Measurements from ENCODE around the gene TRAF4.
A peak's percentile ranks its signal among the peaks of the same experiment; 100 is the strongest.
"Not testable (repeated sequence)": the region's sequence is repeated elsewhere in the genome, so short reads cannot be mapped to it uniquely, and the experiment has no call there.

TRAF4 gene

GRCh38 chr17:28716740-28717577 lies 26.9 kb upstream of the TRAF4 start:
- DNase-seq = peak in 1 of 2 experiments; percentile 25

- DNase-seq = peak; percentile 41 to 44
Measured at GRCh38 chr17:28717578-28718332, 26.1 kb upstream of the TRAF4 start, which contains the start of gene RAB34. Gene RAB34, minus strand, starts transcription at chr17:28717868. Its CDS starts 602 bp downstream, at chr17:28717266.

DNA sequence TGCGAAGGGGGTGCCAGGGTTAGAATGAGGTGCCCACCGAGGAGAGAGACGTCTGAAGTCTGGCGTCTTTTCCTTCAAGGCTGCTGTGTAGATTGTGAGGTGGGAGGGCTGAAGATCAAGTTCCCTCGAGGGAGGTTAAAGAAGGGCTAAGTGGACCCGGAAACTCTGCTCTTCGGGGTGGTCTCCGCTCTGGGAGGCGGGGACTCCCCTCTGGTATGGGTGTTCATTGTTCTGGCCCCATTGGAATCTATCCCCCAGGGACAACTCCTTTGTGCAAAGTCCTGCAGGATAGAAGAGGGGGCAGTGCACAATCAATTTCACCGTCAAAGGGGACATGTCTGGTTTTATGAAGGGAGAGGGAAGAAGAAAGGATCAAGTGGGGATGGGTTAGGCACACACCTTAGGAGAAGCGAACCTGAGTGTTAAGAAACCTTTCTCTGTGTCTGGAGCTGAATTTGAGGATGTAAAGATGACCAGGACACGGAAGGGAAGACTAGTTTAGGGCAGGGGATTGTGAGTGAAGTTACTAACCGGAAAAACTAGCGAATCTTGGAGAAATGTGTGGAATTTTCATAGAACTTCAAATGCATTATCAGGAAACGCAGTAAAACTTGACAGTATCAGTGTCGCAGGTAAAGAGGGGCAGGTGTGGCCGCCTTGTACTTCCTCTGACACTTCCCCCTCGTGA lies 25.3 kb upstream of the TRAF4 start:
- DNase-seq = no peak

DNA sequence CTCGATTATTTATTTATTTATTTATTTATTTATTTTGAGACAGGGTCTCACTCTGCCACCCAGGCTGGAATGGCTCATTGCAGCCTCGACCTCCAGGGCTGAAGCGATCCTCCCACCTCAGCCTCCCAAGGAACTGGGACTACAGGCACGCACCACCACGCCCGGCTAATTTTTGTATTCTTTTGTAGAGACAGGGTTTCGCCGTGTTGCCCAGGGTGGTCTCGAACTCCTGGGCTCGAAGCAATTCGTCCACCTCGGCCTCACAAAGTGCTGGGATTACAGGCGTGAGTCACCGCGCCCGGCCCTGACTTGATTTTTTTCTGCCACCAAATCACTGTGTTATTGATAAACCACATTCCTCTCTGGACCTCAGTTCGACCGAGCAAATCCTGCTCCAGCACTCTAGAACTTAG lies 24.8 kb upstream of the TRAF4 start:
- DNase-seq = no peak

DNA sequence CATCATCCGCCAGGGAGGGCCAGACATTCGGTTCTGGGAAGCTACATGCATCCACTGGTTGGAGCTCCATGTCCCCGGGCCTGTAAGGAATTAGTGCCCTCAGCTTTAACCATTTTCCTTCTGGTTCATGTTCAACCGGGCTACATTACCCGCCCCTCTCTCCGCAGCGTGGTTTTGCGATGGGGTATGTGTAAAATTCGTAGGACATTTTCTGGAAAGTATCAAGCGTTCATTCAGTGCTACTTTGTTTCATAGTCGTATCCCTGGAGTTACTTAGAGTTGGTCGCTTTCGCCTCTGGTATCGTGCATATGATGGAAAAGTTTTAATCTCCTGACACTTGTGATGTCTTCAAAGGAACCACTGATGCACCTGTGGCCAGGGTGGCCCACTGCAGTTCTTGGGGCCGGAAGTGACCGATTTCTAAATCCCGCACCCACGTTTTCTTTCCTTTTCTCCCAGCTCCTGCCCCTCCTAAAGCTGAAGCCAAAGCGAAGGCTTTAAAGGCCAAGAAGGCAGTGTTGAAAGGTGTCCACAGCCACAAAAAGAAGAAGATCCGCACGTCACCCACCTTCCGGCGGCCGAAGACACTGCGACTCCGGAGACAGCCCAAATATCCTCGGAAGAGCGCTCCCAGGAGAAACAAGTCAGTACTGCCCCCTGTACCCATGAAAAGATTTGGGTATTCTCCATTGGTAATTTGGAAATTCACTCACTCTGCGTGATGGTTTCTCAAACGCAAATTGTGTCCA lies 23.4 kb upstream of the TRAF4 start:
- peak; percentile 33 to 37 for DNase-seq

DNA sequence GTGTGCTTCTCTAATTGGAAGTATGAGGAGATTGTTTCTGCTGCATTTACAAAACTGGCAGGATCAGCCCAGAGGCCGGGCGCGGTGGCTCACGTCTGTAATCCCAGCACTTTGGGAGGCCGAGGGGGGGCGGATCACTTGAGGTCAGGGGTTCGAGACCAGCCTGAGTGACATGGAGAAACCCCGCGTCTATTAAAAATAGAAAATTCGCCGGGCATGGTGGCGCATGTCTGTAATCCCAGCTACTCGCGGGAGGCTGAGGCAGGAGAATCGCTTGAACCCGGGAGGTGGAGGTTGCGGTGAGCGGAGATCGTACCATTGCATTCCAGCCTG lies 22.8 kb upstream of the TRAF4 start:
- not testable (repeated sequence) for DNase-seq

GRCh38 chr17:28722417-28723158 lies 21.2 kb upstream of the TRAF4 start:
- DNase-seq = no peak

GRCh38 chr17:28723159-28723835 lies 20.5 kb upstream of the TRAF4 start:
- DNase-seq = no peak

GRCh38 chr17:28723836-28724499 lies 19.8 kb upstream of the TRAF4 start:
- not testable (repeated sequence) for DNase-seq

- no peak for DNase-seq
Measured at GRCh38 chr17:28724500-28725165, 19.2 kb upstream of the TRAF4 start.

- peak in 1 of 2 experiments; percentile 31 for DNase-seq
Measured at GRCh38 chr17:28725166-28725659, 18.6 kb upstream of the TRAF4 start.

GRCh38 chr17:28725660-28726225 lies 18.1 kb upstream of the TRAF4 start:
- DNase-seq = peak in 1 of 2 experiments; percentile 58

GRCh38 chr17:28726226-28726626 lies 17.6 kb upstream of the TRAF4 start, which contains the start of gene TLCD1:
Gene TLCD1, minus strand, starts transcription at chr17:28726233. Its CDS starts 136 bp downstream, at chr17:28726097.
- peak; percentile 55 to 71 for DNase-seq

DNA sequence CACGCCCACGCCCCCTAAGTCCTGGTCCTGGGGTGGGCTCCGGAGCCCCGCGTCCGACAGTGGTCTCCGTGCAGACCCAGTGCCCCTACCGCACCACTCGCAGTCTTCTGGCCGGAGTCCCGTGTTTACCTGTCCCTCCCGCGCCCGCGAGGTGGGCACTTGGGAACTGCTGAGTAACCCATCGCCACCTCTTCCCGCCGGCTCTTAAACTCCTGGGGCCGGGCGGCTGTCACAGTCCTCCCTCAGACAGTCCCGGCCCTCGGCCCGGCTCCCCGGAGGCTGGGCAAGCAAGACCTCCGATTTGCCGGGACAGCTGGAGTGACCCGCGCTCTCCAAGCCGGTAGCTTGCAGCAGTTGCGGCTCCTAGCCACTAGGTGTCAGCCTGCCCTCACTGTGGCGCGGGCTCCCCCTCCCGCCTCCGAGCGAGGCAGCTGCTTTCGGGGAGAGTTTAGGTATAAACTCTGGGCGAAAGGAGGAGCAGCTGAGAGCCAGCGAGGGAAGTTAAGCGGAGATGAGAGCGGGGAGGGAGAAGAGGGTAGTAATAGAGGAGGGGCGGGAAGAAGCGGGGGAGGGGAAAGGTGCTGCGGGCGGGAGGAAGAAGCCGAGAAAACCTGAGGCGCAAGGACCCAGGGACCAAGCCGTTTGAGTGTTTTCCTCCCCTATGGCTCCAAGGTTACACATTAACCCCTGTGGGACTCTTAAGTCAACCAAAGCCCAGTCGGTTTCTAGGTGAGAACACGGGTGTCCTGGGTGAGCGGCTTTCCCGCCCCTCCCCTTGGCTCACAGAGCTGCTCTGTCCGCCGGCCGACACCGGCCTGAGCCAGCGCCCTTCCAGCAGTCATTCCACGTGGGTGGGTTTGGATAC lies 17.0 kb upstream of the TRAF4 start:
- DNase-seq = peak; percentile 88

DNA sequence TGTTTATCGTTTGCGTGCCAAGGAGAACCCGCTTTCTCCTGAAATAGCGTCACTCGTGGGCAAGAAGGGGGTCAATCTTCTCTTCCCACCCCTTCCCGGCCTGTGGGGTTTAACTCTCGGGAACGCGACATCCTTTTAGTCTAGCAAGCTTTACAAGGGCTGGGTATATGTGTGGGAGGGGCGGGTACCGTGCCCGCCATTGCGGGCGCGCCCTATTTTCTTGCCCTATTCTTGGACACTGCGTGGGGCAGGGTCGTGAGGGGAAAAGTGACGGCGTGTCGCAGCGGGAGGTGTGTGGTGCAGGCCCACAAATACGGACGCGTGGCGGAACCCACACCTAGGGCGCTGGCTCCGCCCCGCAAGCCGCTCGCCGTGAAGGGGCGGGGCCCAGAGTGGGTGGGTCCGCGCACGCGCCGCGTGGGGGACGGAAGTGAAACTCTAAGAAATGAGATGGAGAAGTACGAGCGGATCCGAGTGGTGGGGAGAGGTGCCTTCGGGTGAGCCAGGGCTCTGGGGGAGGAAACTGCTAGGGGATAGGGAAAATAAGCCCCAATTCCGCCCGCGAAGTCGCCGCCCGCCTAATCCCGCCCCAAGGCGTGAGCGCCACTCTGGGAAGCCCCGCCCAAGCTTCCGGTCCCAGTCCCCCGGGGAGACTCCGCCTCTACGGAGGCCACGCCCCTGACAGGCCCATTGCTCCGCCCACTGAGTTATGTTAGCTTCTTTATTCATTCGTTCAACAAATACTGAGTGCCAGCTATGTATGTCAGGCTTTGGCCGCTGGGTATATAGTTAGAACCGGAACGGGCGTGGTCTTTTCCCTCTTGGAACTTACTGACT lies 15.2 kb upstream of the TRAF4 start, which contains the start of gene NEK8:
TSS of gene NEK8 (plus strand) at position 425 of the 837 bp plus-strand sequence. CDS start at position 451, 26 bp downstream.
- peak; percentile 96 to 97 for DNase-seq

DNA sequence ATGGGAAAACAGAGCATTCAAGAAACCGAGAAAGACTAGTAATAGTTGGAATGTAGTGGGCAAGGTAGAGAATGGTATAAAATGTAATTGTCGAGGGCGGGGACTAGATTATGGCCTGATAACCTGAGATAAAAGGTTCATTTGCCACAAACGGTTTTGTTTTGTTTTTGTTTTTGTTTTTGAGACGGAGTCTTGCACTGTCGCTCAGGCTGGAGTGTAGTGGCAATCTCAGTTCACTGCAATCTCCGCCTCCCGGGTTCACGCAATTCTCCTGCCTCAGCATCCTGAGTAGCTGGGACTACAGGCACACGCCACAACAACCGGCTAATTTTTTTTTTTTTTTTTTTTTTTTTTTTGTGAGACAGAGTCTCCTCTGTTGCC lies 13.9 kb upstream of the TRAF4 start:
- no peak for DNase-seq

GRCh38 chr17:28733346-28733745 lies 10.5 kb upstream of the TRAF4 start:
- no peak for DNase-seq

Data from stimulated activated CD4-positive, alpha-beta T cell treated with anti-CD3 and anti-CD28 coated beads, Interleukin-4, amount 100 ng/mL, for 4 hours (primary cell).